Measurements from ENCODE around the gene EEA1. TPM values are rescaled to one million over a fixed set of nuclear protein-coding genes. Genes with fewer than 3 reads are reported as not detected.

Gene EEA1
- total and polyA plus RNA-seq, 2 of the 8 experiments (the other 6 are each of a cell fraction or from before 2014, with no cell fraction given): 1.0 to 18.8 TPM

- H3K23me2 ChIP-seq (ENCODE audit: low read depth, low read length): no peaks in the 10 kb centered on the region
- no peaks in the 10 kb centered on the region for H3K79me1 ChIP-seq (ENCODE audit: low read depth, low read length)
- no peak overlapping the region for H4K8ac ChIP-seq (ENCODE audit: extremely low read depth, insufficient read depth, low read length)
- H3K9me3 ChIP-seq (ENCODE audit: insufficient read depth in 2 of 2, low read depth in 1 of 2, low read length in 1 of 2): peaks cover 6 to 7% of the 10 kb centered on the region in 2 experiments; a peak in 3 of 4 replicates
- H2BK120ac ChIP-seq (replicated peaks; ENCODE audit: low read depth, low read length): no peak overlapping the region
- DNase-seq (ENCODE audit: low read depth in 1 of 2, low spot score in 2 of 2) (no peak), FAIRE-seq (no peak)
- no peak overlapping the region for H3K23ac ChIP-seq (ENCODE audit: insufficient read length)
- ChIA-PET CTCF (ENCODE audit: partially characterized antibody) (interaction anchor here (2.3 kb wide), 1 partner anchor 14 kb away, joined by 6 read pairs; no protein-coding TSS in a partner anchor), POLR2A (ENCODE audit: partially characterized antibody) (no interaction called here)
- H2AFZ ChIP-seq (ENCODE audit: low read length): no peak overlapping the region
- H3K56ac ChIP-seq (replicated peaks; ENCODE audit: insufficient read length, low read depth, low read length): no peak overlapping the region
- H3K18ac ChIP-seq (ENCODE audit: extremely low read depth, low read length): no peak overlapping the region
- TF ChIP-seq POLR2AphosphoS5 (IDR thresholded peaks at IDR 0.05; ENCODE audit: low read depth, low read length): no peak
- 0 out of 2 replicates have a peak, but pooled peaks have one; percentile 18 for TF ChIP-seq CEBPB (IDR thresholded peaks at IDR 0.05; ENCODE audit: low read depth, low read length)
- no peak overlapping the region for H3K9ac ChIP-seq (replicated peaks in 1 of 4; ENCODE audit: extremely low read depth in 1 of 4, low read depth in 3 of 4, low read length in 3 of 4)
- H3K27ac ChIP-seq (ENCODE audit: low read depth, low read length): no peak overlapping the region
- H4K20me1 ChIP-seq (replicated peaks in 1 of 2; ENCODE audit: control insufficient read depth in 1 of 2, insufficient read depth in 2 of 2, low read length in 2 of 2): no peaks in the 10 kb centered on the region
- H2AK5ac ChIP-seq (ENCODE audit: low read depth, low read length): no peak overlapping the region
- H2BK15ac ChIP-seq (ENCODE audit: low read length): no peak overlapping the region
- H4K91ac ChIP-seq (replicated peaks; ENCODE audit: insufficient read length, low read length): no peak overlapping the region
- H3K4me3 ChIP-seq (ENCODE audit: extremely low read depth in 1 of 4, insufficient read depth in 2 of 4, low read depth in 3 of 4, low read length in 4 of 4): no peak overlapping the region
- no peaks in the 10 kb centered on the region for H3K4me1 ChIP-seq (replicated peaks in 1 of 4; ENCODE audit: control insufficient read depth in 3 of 4, insufficient read depth in 4 of 4, low read length in 3 of 4)
- no peak overlapping the region for H3K4me2 ChIP-seq (ENCODE audit: insufficient read depth in 1 of 2, low read depth in 2 of 2, low read length in 2 of 2)
- H2BK5ac ChIP-seq (ENCODE audit: low read depth, low read length): no peak overlapping the region
- no peak overlapping the region for H4K5ac ChIP-seq (ENCODE audit: insufficient read length, low read depth, low read length)
- no peak overlapping the region for H2BK12ac ChIP-seq (ENCODE audit: low read depth, low read length)
- H3K4ac ChIP-seq (replicated peaks; ENCODE audit: insufficient read length, low read depth, low read length): no peak overlapping the region
- no peak overlapping the region for H2BK20ac ChIP-seq (ENCODE audit: low read length)
- 88% methylated on average over 1 of the region's 1 CpG; no CpG with 5 or more reads in 1 of the 2 experiments for WGBS, 2 experiments (ENCODE audit: extremely low coverage in 1 of 2, insufficient coverage in 1 of 2, insufficient read length in 1 of 2, insufficient replicate concordance in 2 of 2, low coverage in 1 of 2, low lambda C conversion rate in 2 of 2, missing lambda C conversion rate in 1 of 2)
- no peak overlapping the region for H3K14ac ChIP-seq (ENCODE audit: insufficient read length)
- H3K79me2 ChIP-seq (ENCODE audit: control insufficient read depth in 1 of 2, insufficient read depth in 2 of 2, low read length in 2 of 2): no peaks in the 10 kb centered on the region
- H3K27me3 ChIP-seq (replicated peaks in 1 of 4; ENCODE audit: control insufficient read depth in 3 of 4, extremely low read depth in 1 of 4, insufficient read depth in 3 of 4, low read length in 3 of 4): no peaks in the 10 kb centered on the region
- no peaks in the 10 kb centered on the region for H3K36me3 ChIP-seq (ENCODE audit: control insufficient read depth in 2 of 4, insufficient read depth in 4 of 4, low read length in 3 of 4)
Observed at GRCh38 chr12:92973614-92974013, 44.5 kb upstream of the EEA1 start.

All from H1 (cell line).